Skin of body (tissue), 2 donors: Measurements from ENCODE around the gene PHF20. TPM values are rescaled to one million over a fixed set of nuclear protein-coding genes. Genes with fewer than 3 reads are reported as not detected.
"Not testable (repeated sequence)": the region's sequence is repeated elsewhere in the genome, so short reads cannot be mapped to it uniquely, and the experiment has no call there.

ENCODE experiments used
- DNase-seq: peaks from one replicate; lab custom pipeline; 2025; lab: John Stamatoyannopoulos, UW
- total RNA-seq: library from RNA; depleted of rRNA; stranded (reverse); fragments of >200 nt; gene quantifications from one replicate; pipeline ENCODE4 v1.2.3, GENCODE V29; 2014

PHF20 gene
- total RNA-seq, 1 donor from 2014 or later, result 25.4 TPM

- no peak for DNase-seq
These were observed 112.7 kb downstream of the PHF20 start for GRCh38 chr20:35884541-35884865.

GRCh38 chr20:35885212-35885611, 113.4 kb downstream of the PHF20 start:
- DNase-seq, result no peak

- no peak for DNase-seq
These were observed 114.7 kb downstream of the PHF20 start for GRCh38 chr20:35886537-35886936.

- DNase-seq, result no peak
These were observed 115.7 kb downstream of the PHF20 start for GRCh38 chr20:35887393-35888064.

- no peak for DNase-seq
These were observed 116.8 kb downstream of the PHF20 start for GRCh38 chr20:35888657-35889056.

GRCh38 chr20:35891375-35891774, 119.6 kb downstream of the PHF20 start:
- peak; percentile 11 for DNase-seq

- no peak for DNase-seq
These were observed 121.1 kb downstream of the PHF20 start for GRCh38 chr20:35892871-35893270.

GRCh38 chr20:35893942-35894341, 122.1 kb downstream of the PHF20 start:
- DNase-seq, result no peak

GRCh38 chr20:35895516-35895915, 123.7 kb downstream of the PHF20 start:
- DNase-seq, result not testable (repeated sequence)

- DNase-seq, result no peak
These were observed 127.2 kb downstream of the PHF20 start for GRCh38 chr20:35899064-35899463.

- not testable (repeated sequence) for DNase-seq
These were observed 129.4 kb downstream of the PHF20 start for GRCh38 chr20:35901230-35901629.

GRCh38 chr20:35901678-35902544, 130.1 kb downstream of the PHF20 start:
- DNase-seq, result no peak

- DNase-seq, result no peak
These were observed 130.7 kb downstream of the PHF20 start for GRCh38 chr20:35902545-35902941.

GRCh38 chr20:35903843-35904242, 132.0 kb downstream of the PHF20 start:
- no peak for DNase-seq

- DNase-seq, result no peak
These were observed 133.3 kb downstream of the PHF20 start for GRCh38 chr20:35904982-35905663.

- DNase-seq, result no peak
These were observed 135.3 kb downstream of the PHF20 start for GRCh38 chr20:35907017-35907701.

GRCh38 chr20:35908007-35908406, 136.2 kb downstream of the PHF20 start:
- DNase-seq, result no peak

- DNase-seq, result no peak
These were observed 137.4 kb downstream of the PHF20 start for GRCh38 chr20:35909176-35909575.

- DNase-seq, result no peak
These were observed 138.0 kb downstream of the PHF20 start for GRCh38 chr20:35909796-35910195.

GRCh38 chr20:35910254-35910653, 138.4 kb downstream of the PHF20 start:
- no peak for DNase-seq

GRCh38 chr20:35912881-35913280, 141.1 kb downstream of the PHF20 start:
- no peak for DNase-seq

GRCh38 chr20:35917077-35917476, 145.3 kb downstream of the PHF20 start:
- DNase-seq, result no peak
